ENCODE measurements around the gene NBPF1.
"Not testable (repeated sequence)": the region's sequence is repeated elsewhere in the genome, so short reads cannot be mapped to it uniquely, and the experiment has no call there.

Gene NBPF1

DNA sequence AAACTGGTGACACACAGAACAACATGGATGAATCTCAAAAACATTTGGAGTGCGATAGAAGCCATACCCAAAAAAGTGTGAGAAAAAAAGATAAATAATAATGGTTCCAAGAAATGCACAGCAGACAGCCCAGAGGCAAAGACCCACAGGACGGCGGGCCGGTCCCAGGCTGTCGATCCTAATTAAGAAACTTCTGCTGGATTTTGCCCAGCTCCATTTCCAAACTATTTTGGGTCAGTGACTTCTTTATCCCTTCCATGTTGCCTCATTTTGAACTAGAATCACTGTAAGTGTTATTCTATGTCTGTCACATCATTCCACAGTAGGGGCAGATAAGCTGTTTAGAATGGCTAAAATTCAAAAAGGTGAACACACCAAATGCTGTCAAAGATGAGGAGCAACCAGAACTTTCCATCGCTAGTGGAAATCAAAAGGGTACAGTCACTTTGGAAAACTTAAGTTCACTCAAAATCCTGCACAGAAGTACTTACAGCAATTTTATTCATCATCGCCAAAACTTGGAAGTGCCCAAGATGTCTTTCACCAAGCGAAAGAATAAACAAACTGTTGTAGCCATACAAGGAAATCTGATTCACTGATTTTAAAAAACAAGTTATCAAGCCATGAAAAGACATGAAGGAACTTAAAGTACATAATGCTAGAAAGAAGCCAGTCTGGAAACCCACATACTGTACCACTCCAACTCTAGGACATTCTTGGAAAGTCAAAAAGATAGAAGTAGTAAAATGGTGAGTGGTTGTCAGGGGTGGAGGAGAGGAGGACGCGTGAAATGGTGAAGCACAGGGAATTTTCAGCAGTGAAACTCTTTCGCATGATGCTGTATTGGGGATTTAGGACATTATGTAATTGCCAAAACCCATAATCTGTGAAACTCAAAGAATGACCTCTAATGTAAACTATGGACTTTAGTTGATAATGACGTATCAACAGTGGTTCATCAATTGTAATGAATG lies 7.5 kb downstream of the NBPF1 start:
- DNase-seq (ENCODE audit: low read depth) = no peak

GRCh38 chr1:16605213-16605525 lies 8.2 kb downstream of the NBPF1 start:
- no peak for DNase-seq (ENCODE audit: low read depth)

DNA sequence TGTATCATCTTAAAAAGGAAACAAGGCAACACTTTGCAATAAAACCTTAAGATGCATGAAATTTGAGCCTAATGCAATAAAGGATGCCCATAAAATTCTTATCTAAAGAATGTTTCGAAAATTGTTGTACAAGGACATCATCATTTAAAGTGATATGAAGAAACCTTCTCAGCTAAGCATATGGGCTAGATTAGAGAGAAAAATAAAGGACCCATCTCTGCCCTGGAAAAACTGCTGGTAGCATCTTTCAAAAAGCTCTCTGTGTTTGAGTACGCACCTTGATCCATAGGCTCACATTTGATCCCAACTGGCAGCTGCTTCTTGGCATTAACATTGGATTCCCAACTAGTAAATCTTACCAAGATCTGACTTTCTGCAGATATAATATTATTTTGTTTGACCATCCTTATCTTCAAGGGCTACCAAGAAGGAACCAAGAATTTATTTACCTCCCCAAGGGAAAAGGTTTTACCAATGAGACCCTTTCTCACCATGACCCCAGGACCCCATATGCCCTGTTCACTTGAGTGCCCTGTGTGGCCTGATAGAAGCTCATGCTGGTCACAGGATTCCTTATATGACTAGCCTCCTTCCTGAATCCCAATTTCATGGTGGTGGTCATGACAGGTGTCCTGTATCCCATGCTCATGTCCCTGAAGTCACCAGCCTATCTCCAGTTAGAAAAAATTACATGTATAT lies 8.7 kb downstream of the NBPF1 start:
- DNase-seq (ENCODE audit: low read depth) = not testable (repeated sequence)

DNA sequence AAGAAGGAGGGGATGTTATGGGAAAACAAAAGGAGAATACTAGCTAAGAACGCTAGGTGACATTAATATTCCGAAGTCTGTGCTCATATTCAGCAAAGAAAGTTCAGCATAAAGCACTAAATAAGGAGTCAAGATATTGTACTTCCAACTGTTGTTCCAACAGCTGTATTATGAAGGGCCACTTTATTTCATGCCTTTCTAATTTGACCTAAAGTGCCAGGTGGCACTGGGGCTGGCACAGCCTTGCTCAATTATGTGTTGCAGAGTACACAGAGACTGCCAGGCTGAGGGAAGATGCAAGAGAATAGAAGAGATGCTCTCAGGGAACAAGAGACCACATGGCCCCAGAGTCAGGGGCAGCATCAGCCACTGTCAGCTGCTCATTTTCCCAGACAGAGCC lies 9.7 kb downstream of the NBPF1 start:
- DNase-seq (ENCODE audit: low read depth) = not testable (repeated sequence)

DNA sequence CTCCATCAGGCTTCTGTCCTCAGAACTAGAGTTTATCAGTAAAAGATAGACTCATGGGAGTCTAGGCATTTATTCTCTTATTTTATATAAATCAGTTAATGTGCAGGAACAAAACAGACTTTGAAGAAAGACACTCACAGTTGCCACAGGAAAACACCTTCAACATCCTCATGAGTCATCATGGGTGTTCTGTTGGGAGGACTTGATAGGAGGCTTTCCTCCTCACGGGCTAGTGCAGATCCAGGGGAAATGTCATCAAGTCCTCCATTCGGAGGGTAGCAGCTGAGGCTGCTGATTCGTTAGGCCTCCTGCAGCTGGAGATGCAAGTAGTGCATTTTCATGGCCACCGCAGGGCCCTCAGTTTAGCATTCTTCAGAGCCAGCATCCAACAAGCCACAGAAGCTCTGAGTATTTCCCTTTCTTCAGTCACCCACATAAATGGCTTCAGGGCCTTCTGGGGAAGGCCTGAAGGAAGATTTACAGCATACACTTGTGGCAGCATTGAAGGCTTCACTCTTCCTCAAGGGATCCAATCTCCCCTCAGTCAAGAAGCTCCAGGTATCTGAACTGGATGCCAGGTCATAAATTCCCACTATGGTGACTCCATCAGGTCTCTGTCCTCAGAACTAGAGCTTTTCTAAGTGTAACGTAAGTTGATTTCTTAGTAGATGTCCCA lies 10.9 kb downstream of the NBPF1 start:
- not testable (repeated sequence) for DNase-seq (ENCODE audit: low read depth)

DNA sequence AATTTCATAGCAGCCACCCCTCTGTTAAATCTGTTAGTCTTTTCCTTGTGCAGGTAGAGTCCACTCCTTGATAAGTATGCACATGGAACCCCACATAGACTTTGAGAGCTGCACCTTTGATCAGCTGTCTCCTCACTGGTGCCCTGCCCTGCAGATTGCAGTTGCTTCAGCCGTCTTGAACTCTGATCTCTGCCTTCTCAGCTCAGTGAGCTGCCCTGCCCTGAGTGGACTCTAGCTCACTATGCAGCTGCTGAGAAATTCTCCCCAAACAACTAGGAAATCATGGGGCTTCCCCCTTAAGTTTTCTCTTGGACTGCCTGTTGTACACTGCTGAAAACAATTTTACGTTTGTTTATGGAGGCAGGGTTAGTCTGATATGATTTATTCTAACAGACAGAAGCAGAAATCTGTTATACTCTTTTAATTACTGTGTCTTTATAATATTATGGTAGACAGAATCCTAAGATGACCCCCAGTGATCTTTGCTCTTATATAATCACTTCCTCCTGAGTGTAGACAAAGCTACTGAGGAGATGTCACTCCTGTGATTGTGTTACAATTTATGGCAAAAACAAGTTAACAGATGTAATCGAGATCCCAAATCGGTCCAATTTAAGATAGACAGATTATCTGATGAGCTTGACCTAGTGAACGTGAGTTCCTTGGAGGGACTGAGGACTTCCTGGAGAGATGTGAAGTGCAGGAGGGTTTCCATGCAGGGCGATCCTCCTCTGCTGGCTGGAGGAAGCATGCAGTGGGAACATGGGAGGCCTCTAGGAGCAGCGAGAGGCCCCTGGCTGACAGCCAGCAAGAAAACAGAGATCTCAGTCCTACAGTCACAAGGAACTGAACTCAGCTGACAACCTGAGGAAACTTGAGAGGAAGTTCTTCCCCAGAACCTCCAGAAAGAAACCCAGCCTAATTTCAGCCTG lies 12.2 kb downstream of the NBPF1 start:
- DNase-seq (ENCODE audit: low read depth) = not testable (repeated sequence)

DNA sequence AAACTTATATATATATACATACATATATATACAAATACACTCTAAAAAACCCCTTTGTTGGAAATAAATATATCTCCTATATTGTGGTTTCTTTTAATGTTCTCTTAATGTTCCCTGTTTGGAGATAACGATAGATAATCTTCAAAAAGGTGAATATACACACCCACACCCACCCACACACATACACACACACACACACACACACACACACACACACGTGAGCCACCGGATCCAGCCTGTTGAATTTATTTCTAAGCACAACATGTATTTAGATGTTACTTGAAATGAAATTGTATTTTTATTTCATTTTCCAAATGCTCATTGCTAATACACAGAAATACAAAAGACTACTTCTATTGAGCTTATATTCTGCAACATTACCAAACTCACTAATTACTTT lies 14.0 kb downstream of the NBPF1 start:
- DNase-seq (ENCODE audit: low read depth) = not testable (repeated sequence)

DNA sequence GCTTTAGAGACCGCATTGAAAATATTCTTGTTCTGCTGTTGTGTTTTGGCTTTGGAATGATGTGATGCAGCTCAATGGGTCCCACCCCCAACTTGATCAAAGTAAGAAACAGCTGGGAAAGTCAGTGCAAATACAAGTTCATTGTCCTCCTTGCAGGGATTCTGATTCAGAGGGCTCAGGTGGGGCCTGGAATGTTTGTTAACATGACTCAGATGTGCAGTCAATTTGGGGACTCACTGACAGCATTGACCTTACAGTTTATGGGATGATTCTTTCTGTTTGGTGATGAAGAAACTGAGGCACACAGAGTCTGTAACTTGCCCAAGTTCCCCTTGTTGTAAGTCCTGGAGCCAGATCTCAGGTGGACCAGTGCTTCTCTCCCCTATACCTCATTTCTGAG lies 18.1 kb downstream of the NBPF1 start:
- not testable (repeated sequence) for DNase-seq (ENCODE audit: low read depth)

DNA sequence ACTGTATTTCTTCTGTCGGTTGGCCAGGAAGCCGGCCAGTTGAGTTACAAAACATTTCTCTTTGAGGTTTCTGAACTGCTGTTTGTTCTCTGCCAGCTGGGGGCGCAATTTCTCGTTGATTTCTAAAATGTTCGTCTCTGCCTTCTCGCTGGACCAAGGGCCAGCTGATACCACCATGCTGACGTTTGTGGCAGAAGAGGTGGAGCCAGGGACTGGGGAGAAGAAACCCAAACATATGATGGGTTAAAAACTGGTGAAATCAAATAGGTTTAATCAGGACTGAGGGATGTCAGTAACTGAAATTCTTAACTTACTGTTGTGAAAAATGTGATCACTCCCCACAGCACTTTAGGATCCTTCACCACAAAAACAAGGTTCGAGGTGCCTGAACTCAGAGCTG lies 21.5 kb downstream of the NBPF1 start:
- DNase-seq (ENCODE audit: low read depth) = not testable (repeated sequence)

GRCh38 chr1:16588081-16588480 lies 25.3 kb downstream of the NBPF1 start:
- DNase-seq (ENCODE audit: low read depth) = not testable (repeated sequence)

DNA sequence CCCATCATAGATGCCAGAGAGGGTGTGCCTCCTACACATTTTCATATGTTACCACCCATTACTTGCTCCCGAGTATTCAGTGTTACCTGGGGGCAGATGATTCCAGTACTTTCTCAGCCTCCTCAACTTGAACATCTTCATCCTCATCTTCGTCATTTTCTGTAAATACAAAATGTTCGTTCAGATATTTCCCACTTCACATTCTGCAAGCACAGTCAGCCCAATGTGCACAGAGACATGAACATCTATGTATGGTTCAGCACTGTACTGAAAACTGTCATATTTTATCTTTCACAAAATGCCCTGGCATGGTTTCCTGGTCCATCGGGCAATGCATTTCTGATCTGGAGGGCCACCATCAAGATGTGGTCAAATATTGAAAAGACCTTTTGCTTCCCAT lies 25.7 kb downstream of the NBPF1 start:
- not testable (repeated sequence) for DNase-seq (ENCODE audit: low read depth)

DNA sequence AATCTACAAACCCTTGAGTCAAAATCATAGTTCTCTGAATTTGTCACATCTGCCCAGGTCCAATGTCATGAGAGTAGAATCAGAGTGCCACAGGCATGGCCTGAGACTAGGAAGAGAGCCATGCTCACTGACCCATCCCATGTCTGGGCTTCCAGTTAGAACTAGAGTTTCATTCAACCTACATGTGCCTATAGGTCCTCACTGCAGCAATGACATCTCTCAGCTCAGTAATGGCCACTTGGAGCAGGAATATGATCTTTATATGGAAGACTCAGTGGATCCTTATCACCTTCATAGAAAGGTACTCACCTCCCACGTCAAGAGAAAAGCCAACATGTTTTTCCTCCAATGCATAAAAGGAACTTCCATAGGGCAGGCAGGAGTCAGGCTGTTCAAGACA lies 48.0 kb downstream of the NBPF1 start:
- DNase-seq (ENCODE audit: low read depth) = not testable (repeated sequence)

DNA sequence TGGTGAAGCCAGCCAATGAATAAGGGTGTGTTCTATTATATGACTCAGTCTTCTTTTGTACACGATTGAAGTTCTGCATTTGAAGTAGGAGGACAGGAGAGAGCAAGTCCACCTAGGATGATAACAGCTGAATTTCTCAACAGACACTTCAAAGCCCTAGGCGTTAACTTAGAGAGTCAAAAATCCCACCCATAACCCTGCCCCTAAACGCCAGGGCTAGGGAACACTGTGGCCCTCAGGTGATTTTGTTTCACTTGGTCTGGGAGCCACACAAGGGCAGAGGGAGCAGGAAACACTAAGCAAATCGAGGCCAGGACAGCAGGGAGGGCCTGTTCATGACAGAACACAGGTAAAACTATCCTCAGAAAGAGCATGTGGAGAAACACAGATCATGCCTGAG lies 52.3 kb downstream of the NBPF1 start:
- not testable (repeated sequence) for DNase-seq (ENCODE audit: low read depth)

DNA sequence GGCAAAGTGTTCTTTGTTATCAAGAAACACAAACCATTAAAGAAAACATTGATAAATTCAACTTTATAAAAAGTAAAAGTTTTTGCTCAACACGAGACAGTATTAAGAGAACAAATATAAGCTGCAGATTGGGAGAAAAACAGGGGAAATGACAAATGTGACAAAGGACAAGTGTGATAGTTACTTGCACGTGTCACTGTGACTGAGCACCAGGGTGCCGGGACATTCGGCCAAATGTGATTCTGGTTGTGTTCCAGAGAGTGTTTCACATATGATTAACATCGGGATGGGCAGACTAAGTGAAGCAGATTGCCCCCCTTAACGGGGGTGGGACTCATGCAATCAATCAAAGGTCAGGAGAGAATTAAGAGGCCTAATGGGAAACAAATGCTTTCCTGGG lies 52.9 kb downstream of the NBPF1 start:
- DNase-seq (ENCODE audit: low read depth) = not testable (repeated sequence)

- not testable (repeated sequence) for DNase-seq (ENCODE audit: low read depth)
Observed at GRCh38 chr1:16559688-16560087, 53.7 kb downstream of the NBPF1 start.

GRCh38 chr1:16557034-16557433 lies 56.3 kb downstream of the NBPF1 start:
- DNase-seq (ENCODE audit: low read depth) = not testable (repeated sequence)

- not testable (repeated sequence) for DNase-seq (ENCODE audit: low read depth)
Observed at GRCh38 chr1:16553244-16553643, 60.1 kb downstream of the NBPF1 start.

GRCh38 chr1:16550212-16550918 lies 63.0 kb downstream of the NBPF1 start:
- DNase-seq (ENCODE audit: low read depth) = not testable (repeated sequence)

DNA sequence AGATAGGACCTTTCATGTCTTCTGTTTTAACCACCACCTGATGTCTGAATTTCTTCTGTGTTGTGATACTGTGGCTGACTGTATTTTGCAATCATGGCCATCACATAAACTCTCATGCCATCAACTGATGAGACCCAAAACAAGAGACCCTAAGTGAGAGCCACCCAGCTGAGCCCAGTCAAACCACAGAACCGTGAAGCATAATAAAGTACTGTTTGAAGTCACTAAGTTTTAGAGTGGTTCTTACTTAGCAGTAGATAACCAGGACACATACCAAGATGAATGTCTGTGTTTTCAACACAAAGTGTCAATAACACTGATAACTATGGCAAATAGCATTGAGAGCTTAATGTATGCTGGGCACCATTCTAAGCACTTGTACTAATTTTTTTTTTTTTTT lies 63.8 kb downstream of the NBPF1 start:
- DNase-seq (ENCODE audit: low read depth) = not testable (repeated sequence)

DNA sequence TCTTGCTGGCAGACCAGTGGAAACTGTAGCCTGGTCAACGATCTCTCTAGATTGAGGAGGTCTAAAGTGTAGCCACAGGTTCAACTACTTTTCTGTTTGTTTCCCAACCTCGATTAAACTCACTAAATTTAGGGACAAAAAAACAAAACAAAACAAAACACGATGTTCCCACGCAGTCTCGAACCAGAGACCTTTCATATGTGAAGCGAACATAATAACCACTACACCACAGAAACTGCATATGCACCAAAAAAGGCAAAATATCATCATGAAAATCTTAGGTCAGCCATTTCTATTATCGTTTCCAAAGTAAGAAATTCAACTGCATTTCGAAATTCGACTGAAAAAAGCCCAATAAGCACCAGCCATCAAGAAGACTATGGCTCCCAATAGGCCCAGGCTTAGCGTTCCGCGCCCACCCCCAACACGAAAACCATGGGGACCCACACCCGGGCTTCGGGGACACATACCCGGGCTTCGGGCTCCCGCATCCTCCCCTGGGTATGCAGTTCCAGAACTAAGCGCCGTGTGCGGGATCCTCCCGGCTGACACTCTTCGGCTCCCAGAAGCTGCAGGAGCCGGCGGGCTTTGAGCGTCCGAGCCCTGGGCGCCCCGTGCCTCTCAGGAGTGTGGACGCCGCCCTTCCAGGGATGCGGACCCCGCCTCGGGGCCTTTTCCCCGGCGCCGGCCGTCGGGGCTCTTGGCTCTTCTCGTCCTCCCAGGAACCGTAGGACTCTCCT lies 65.7 kb downstream of the NBPF1 start:
- DNase-seq (ENCODE audit: low read depth) = not testable (repeated sequence)
